NB4 (cell line): ENCODE results near the gene LRRC26.

Experiments used
- DNase-seq: peaks from one replicate; pipeline ENCODE4 v3.0.0; 2010; ENCODE audit warnings: low read depth
- H3K4me3 ChIP-seq: one replicate; pipeline ENCODE4 v1.5.1; 2011; ENCODE audit warnings: mild to moderate bottlenecking, low read depth, low read length, moderate library complexity
- MAX ChIP-seq: IDR thresholded peaks from 2 replicates; pipeline ENCODE4 v1.6.1; 2011; ENCODE audit warnings: low read depth, low read length
- MYC ChIP-seq: IDR thresholded peaks from 2 replicates; pipeline ENCODE4 v1.6.1; 2011; ENCODE audit warnings: low read depth, low read length
- POLR2A ChIP-seq: IDR thresholded peaks from 2 replicates; pipeline ENCODE4 v1.6.1; 2011; ENCODE audit warnings: mild to moderate bottlenecking; ENCODE audit not compliant: insufficient read length; ENCODE audit errors: extremely low read depth
- TF ChIP-seq, protein P1 (sequence below): IDR thresholded peaks from one replicate; pipeline ENCODE4 v1.5.1; 2012; ENCODE audit warnings: low read depth, low read length

LRRC26 gene

GRCh38 chr9:137134191-137134590 is 35.7 kb downstream of the LRRC26 start:
- no peak for TF ChIP-seq MYC
- no peak overlapping the region for H3K4me3 ChIP-seq
- DNase-seq = no peak

DNA sequence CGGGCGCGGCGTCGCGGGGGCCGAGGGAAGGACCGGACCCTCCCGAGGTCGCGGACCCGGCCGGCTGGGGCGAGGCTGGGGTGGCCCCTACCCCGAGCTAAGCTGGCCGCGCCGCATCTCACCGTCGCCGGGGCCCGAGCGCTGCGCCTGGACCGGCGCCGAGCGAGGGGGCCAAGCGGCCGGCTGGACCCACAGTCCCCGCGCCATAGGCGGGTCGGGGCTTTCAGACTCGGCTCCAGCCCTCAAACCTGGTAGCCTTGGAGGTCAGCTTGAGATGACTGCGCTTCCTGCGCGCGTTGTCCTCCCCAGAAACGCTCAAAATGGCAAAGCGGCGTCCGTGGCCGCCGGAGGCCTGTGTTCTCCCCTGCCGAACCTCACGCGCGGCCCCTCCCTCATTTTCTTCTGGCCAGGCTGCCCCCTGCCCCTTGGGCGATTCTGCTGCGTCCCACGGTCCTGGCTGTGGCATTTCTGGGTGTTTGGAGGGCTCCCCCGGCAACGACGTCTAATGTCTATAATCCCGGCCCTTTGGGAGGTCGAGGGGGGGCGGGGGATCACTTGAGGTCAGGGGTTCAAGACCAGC is 39.6 kb downstream of the LRRC26 start:
- DNase-seq = peak; percentile 49
- TF ChIP-seq MAX (no peak), POLR2A (no peak), MYC (no peak)
- TF ChIP-seq, protein P1, sequence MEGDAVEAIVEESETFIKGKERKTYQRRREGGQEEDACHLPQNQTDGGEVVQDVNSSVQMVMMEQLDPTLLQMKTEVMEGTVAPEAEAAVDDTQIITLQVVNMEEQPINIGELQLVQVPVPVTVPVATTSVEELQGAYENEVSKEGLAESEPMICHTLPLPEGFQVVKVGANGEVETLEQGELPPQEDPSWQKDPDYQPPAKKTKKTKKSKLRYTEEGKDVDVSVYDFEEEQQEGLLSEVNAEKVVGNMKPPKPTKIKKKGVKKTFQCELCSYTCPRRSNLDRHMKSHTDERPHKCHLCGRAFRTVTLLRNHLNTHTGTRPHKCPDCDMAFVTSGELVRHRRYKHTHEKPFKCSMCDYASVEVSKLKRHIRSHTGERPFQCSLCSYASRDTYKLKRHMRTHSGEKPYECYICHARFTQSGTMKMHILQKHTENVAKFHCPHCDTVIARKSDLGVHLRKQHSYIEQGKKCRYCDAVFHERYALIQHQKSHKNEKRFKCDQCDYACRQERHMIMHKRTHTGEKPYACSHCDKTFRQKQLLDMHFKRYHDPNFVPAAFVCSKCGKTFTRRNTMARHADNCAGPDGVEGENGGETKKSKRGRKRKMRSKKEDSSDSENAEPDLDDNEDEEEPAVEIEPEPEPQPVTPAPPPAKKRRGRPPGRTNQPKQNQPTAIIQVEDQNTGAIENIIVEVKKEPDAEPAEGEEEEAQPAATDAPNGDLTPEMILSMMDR = no peak
- peak overlapping the region; percentile 89 for H3K4me3 ChIP-seq

- peak overlapping the region; percentile 89 for H3K4me3 ChIP-seq
- TF ChIP-seq MAX = peak; percentile 80
- TF ChIP-seq POLR2A = peak; percentile 88
- TF ChIP-seq MYC = peak; percentile 79
- TF ChIP-seq, protein P1 = no peak
- DNase-seq = peak; percentile 94
These were observed 40.2 kb downstream of the LRRC26 start for GRCh38 chr9:137129456-137130175.

DNA sequence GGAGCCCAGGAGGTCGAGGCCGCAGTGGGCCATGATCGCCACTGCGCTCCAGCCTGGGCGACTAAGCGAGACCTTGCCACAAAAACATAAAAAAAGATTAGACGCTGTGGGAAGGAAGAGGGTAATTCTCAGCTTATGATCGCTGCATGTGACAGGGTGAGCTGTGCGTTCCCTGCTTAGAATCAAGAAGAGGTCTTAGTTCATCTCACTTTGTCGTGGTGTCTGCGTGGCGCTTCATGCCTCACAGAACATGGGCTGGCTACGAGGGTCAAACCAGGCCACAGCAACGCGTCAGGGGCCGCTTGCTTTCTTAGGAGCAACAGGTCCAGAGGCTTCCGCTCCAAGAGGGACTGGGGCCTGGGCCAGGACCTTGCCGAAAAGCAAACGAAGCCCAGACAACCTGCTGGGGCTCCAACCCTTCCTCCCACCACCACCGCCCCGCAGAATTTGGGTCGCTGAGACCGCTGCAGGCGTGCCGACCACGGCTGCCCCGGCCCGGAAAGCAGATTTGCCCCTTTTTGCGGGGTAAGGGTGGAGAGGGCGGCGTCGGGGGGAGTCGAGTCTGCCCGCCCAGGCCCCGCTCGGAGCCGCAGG is 40.9 kb downstream of the LRRC26 start:
- DNase-seq = peak; percentile 69
- H3K4me3 ChIP-seq = peak overlapping the region; percentile 89
- TF ChIP-seq MYC (peak; percentile 18; the same call in 1 of the 2 replicates), POLR2A (no peak), MAX (peak; percentile 36; the same call in 1 of the 2 replicates)
- TF ChIP-seq, protein P1 = no peak

- peak; percentile 49 for DNase-seq
- TF ChIP-seq POLR2A = no peak
- TF ChIP-seq, protein P1 = no peak
- TF ChIP-seq MYC = no peak
- TF ChIP-seq MAX = no peak
- peak overlapping the region; percentile 89 for H3K4me3 ChIP-seq
These were observed 41.5 kb downstream of the LRRC26 start for GRCh38 chr9:137128158-137128861.
